Activated naive CD4-positive, alpha-beta T cell treated with anti-CD3 and anti-CD28 coated beads, Interleukin-2, amount 10 ng/mL, durations not matched to agents 7 days and 5 days (primary cell): ENCODE measurements around the gene HS6ST1.

Experiments used
- CTCF ChIA-PET: fragments of 350-600 bp; sonication (Branson Sonifier 250); formaldehyde crosslinking; loops from one replicate; lab custom pipeline; 2021; ENCODE audit warnings: antibody characterized with exemption; lab: Charles Lee
- DNase-seq: peaks from one replicate; pipeline ENCODE4 v3.0.0-alpha.2; 2020
- H3K27ac Mint-ChIP-seq: one replicate; pipeline ENCODE4 v1.8.0; 2021; ENCODE audit warnings: mild to moderate bottlenecking, moderate library complexity, mixed read lengths
- H3K27me3 Mint-ChIP-seq: one replicate; pipeline ENCODE4 v1.8.0; 2021; ENCODE audit warnings: mild to moderate bottlenecking, mixed read lengths
- H3K36me3 Mint-ChIP-seq: one replicate; pipeline ENCODE4 v1.8.0; 2021; ENCODE audit warnings: mixed read lengths
- H3K4me1 Mint-ChIP-seq: one replicate; pipeline ENCODE4 v1.8.0; 2021; ENCODE audit warnings: mixed read lengths
- H3K4me3 Mint-ChIP-seq: one replicate; pipeline ENCODE4 v1.8.0; 2021; ENCODE audit warnings: mild to moderate bottlenecking, moderate library complexity, mixed read lengths
- H3K9me3 Mint-ChIP-seq: one replicate; pipeline ENCODE4 v1.8.0; 2021; ENCODE audit warnings: mixed read lengths

The HS6ST1 gene

DNA sequence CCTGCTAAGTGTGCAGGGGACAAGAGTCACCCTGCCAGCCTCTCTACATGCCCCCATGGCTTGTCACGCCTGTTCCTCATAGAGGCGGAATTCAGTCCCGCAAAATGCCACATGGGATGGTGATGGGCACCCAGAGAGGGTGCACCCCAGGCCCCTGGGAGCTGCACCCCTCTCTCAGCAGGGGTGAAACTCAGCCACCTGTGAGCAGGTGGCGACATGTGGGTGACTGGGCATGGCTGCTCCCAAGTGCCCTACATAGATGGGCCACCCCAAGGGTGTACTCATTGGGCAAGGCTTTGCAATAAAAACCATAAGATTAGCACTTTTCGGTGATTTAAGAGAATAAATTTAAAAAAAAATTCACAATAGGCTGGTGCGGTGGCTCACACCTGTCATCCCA is 6.3 kb downstream of the HS6ST1 start:
- Mint-ChIP-seq H3K4me1 (peaks cover 13% of the 10 kb centered on the region), H3K9me3 (no peaks in the 10 kb centered on the region), H3K36me3 (no peaks in the 10 kb centered on the region), H3K27me3 (peaks cover 11% of the 10 kb centered on the region), H3K4me3 (no peak overlapping the region), H3K27ac (no peak overlapping the region)
- DNase-seq = no peak
- CTCF ChIA-PET = no interaction called here

DNA sequence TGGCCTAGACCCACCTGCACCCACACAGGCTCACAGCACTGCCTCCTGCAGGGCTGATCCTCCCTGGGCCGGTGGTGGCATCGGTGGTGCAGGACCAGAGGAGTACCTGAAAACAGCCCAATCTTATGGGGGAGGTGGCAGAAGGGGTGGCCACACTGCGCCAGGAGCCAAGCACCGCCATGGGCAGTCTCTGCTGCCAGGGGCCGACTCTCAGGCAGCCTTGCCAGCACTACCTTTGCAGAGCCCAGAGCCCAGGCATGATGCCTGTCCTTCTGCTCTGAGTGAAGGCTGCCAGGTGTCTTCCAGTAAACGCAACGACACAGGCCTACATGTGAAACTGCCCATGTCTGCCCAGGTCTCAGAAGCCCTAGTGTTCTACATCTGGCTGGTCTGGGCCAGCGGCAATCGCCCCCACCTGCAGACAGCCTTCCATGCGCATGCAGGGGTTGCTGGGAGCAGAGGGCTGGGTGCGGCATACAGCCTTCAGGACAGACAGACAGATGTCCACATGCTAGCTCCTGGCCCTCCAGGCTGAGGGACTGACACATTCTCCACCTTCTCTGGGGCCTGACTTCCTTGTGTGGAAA is 6.8 kb downstream of the HS6ST1 start:
- H3K4me1 Mint-ChIP-seq = peaks cover 10% of the 10 kb centered on the region
- DNase-seq = no peak
- H3K4me3 Mint-ChIP-seq = no peak overlapping the region
- no peak overlapping the region for H3K27ac Mint-ChIP-seq
- H3K27me3 Mint-ChIP-seq = peaks cover 6% of the 10 kb centered on the region
- CTCF ChIA-PET = no interaction called here
- H3K9me3 Mint-ChIP-seq = no peaks in the 10 kb centered on the region
- H3K36me3 Mint-ChIP-seq = no peaks in the 10 kb centered on the region

DNA sequence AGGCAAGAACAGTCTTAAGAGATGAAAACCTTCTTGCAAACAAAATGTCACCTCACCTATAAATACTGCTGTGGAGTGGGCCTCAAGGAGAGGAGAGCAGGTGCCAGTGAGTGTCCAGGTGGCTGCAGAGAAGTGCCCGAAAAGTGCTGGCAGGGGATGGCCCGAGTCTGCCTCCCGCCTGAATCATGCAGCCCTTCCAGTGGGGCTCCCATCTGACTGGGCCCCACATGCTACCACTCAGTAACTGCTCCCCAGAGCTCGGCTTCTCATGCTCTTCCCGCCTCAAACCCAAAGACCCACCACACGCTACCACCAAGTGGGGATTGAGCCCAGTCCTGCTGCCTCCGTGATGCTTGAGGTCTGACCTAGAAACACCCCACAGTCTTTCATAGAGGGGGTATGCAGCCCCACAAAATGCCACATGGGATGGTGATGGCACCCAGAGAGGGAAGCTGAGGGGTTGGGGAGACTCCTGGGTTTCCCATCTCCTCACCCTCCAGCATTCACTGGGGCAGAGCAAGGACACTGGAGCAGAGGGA is 7.4 kb downstream of the HS6ST1 start:
- no peak for DNase-seq
- no peaks in the 10 kb centered on the region for H3K9me3 Mint-ChIP-seq
- no peak overlapping the region for H3K27ac Mint-ChIP-seq
- no peaks in the 10 kb centered on the region for H3K36me3 Mint-ChIP-seq
- peaks cover 4% of the 10 kb centered on the region for H3K4me1 Mint-ChIP-seq
- CTCF ChIA-PET = no interaction called here
- no peak overlapping the region for H3K4me3 Mint-ChIP-seq
- peaks cover 1% of the 10 kb centered on the region for H3K27me3 Mint-ChIP-seq

DNA sequence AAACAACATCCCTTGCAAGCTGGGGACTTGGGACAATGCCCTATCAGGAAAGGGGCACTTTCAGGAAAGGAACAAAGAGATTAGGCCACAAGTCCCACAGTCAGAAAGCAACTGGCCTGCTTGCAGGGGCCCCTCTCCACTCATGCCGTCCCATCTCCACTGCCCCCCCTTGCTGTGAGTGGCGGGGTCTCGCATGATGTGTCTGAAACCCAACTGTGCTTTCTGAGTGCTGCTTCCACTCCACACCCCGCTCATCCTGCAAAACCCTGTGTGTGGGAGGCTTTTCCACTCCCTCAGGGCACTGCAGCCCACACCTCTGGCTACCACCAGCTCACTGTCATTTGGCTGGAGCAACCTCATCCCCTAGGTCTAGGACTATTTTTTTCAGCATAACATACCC is 7.9 kb downstream of the HS6ST1 start:
- DNase-seq = no peak
- Mint-ChIP-seq H3K36me3 (no peaks in the 10 kb centered on the region), H3K4me1 (peaks cover 4% of the 10 kb centered on the region), H3K27ac (no peak overlapping the region), H3K27me3 (no peaks in the 10 kb centered on the region), H3K4me3 (no peak overlapping the region), H3K9me3 (no peaks in the 10 kb centered on the region)
- CTCF ChIA-PET = no interaction called here

DNA sequence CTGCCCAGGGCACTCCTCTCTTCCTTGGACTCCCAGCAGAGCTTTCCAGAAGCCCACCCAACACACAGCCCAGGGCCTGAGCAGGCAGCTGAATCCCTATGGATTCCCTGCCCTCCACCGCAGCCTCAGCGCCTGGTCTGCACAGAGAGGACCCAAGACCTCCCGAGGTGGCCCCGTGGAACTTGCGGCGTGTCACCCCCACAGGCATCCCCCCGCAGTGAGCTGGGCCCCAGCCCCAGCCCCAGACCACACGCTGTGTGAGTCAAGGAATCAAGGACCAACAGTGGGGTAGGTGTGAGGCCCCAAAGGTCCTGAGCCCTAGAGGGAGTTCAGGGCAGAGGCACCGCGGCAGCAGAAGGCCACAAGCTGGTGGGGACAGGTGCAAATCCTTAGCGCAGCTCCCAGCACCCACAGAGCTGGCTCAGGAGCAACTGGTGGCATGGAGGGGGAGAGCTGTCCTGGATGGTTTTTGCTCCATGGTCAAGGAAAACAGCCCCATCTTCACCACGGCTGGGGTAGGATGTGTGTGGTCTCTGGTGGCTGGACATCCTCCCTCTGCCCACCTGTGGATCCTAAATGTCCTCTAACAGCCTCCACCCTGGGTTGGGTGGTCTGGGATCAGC is 8.5 kb downstream of the HS6ST1 start:
- CTCF ChIA-PET = no interaction called here
- Mint-ChIP-seq H3K36me3 (no peaks in the 10 kb centered on the region), H3K9me3 (no peaks in the 10 kb centered on the region), H3K27ac (no peak overlapping the region), H3K4me3 (no peak overlapping the region), H3K27me3 (no peaks in the 10 kb centered on the region), H3K4me1 (peaks cover 3% of the 10 kb centered on the region)
- peak; percentile 10 for DNase-seq

DNA sequence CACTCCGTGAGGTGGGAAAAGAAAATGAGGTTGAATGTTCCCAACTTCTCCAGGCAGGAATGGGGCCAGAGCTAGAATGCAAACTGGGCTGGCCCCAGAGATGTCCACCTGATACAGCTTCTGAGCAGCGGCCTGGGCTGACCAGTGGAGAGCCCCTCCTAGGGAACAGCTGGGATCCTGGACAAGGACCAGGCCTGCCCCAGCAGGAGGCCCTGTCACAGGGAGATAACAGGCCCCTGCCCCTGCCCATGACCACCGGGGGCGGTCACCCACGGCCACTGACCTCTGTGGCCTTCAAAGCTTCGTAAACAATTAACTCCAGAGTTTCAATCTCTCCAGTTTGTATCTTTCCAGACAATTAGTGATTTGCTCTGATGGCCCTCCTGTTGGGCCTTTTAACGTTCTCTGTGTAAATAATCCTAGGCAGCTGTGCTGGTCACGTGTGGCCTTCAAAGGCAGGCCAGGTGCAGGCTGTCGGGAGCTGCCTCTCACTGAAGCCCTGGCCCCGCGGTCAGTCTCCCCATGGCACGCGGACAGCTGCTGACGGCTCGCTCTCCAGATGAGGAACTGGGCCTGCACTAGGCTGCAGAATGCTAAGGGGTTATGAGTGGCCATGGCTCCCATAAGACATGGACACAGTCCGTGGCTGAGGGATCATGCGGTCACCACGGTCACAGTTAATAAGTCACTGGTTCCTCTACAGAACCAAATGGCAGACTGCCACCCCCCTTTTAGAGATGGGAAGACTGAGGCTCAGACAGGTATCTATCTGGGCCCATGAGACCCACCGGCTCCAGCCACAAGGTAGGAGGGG is 9.2 kb downstream of the HS6ST1 start:
- Mint-ChIP-seq H3K36me3 (no peaks in the 10 kb centered on the region), H3K4me3 (no peak overlapping the region), H3K9me3 (no peaks in the 10 kb centered on the region), H3K27me3 (no peaks in the 10 kb centered on the region), H3K27ac (no peak overlapping the region), H3K4me1 (no peaks in the 10 kb centered on the region)
- CTCF ChIA-PET = no interaction called here
- DNase-seq = peak; percentile 16

DNA sequence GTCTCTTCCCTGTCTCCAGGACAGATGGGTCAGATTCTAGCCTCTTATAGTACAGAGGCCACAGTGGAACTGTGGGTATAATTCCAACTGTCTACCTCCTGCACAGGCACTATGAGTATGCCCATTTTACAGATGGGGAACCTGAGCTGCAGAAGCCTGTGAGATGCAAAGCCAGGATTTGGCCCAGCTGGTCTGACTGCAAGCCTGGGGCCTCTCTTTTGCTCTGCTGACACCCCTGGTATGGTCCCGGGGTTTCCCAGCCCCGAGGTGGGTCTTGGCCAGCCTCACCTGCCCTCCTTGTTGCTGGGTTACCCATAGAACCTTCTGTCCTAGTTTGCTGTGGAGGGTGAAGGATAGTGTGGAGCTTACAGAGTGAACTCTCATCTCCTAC is 9.8 kb downstream of the HS6ST1 start:
- H3K27ac Mint-ChIP-seq = no peak overlapping the region
- H3K4me3 Mint-ChIP-seq = no peak overlapping the region
- no peaks in the 10 kb centered on the region for H3K36me3 Mint-ChIP-seq
- no peaks in the 10 kb centered on the region for H3K4me1 Mint-ChIP-seq
- H3K9me3 Mint-ChIP-seq = no peaks in the 10 kb centered on the region
- H3K27me3 Mint-ChIP-seq = no peaks in the 10 kb centered on the region
- no peak for DNase-seq
- CTCF ChIA-PET = no interaction called here

DNA sequence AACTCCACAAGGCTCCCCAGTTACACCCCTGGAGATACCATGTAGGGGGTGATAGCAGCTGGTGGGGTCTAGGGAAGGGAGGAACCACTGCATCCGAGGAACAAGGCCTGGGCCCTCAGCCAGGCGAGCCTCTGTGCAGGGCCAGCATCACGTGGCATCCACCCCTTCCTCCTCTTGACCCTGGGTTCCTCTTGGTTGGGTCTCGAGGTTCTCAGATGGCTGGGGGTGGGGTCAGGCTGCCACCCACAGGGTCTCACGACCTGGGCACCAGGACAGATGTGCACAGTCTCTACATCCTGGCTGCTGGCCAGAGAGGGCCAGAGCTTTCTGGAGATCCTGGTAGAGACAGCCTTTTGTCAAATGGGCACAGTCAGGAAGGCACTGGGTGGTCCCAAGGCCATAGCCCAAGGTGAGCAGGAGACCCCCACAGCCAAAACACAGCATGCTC is 10.4 kb downstream of the HS6ST1 start:
- no peak overlapping the region for H3K27ac Mint-ChIP-seq
- peak; percentile 5 for DNase-seq
- no peak overlapping the region for H3K4me3 Mint-ChIP-seq
- no peaks in the 10 kb centered on the region for H3K4me1 Mint-ChIP-seq
- CTCF ChIA-PET = no interaction called here
- no peaks in the 10 kb centered on the region for H3K9me3 Mint-ChIP-seq
- no peaks in the 10 kb centered on the region for H3K27me3 Mint-ChIP-seq
- H3K36me3 Mint-ChIP-seq = no peaks in the 10 kb centered on the region

DNA sequence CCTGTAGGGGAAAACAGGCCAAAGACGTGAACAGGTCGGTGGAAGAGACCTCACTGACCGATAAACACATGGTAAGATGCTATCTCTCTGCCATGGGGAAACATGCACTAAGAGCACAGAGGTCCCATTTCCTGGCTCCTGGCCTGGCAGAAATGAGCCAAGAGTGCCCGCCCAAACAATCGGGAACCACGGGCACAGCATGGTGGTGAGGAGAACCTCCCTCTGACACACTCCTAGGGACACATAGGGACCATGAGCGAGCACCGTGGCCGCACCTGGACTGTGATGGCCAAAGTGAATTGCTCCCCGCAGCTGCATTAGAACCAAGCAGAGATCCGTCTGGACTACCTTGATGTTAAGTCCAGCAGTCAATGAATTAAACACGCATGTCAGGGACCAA is 11.1 kb downstream of the HS6ST1 start:
- Mint-ChIP-seq H3K9me3 (no peaks in the 10 kb centered on the region), H3K4me3 (no peak overlapping the region), H3K36me3 (no peaks in the 10 kb centered on the region), H3K27ac (no peak overlapping the region), H3K27me3 (no peaks in the 10 kb centered on the region), H3K4me1 (no peaks in the 10 kb centered on the region)
- CTCF ChIA-PET = no interaction called here
- DNase-seq = no peak

DNA sequence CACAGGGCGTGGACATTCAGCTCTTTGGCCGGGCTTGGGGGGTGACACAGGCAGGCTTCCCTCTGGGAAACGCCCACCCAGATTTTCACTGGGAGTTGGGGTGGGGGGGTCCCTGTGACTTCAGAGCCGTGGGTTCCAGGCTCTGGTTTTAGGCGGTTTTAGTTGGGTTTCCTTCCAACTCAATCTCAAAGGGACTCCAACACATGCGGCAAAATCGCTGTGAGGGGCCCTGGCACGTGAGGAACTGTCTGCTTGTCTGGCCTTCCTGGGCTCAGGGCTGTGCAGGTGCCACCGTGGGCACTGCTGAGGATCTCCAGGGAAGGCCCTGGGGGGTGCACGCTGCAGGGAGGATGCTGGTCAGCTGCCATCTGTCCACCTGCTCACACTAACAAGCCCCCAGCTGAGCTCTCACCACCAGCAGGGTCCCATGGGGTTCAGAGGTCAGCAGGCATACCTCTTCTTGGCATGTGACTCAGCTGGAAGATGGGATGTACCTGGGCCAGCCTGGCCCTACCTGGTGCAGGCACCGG is 11.7 kb downstream of the HS6ST1 start:
- Mint-ChIP-seq H3K9me3 (no peaks in the 10 kb centered on the region), H3K36me3 (no peaks in the 10 kb centered on the region), H3K4me1 (no peaks in the 10 kb centered on the region), H3K27ac (no peak overlapping the region), H3K27me3 (no peaks in the 10 kb centered on the region), H3K4me3 (no peak overlapping the region)
- CTCF ChIA-PET = no interaction called here
- DNase-seq = no peak

DNA sequence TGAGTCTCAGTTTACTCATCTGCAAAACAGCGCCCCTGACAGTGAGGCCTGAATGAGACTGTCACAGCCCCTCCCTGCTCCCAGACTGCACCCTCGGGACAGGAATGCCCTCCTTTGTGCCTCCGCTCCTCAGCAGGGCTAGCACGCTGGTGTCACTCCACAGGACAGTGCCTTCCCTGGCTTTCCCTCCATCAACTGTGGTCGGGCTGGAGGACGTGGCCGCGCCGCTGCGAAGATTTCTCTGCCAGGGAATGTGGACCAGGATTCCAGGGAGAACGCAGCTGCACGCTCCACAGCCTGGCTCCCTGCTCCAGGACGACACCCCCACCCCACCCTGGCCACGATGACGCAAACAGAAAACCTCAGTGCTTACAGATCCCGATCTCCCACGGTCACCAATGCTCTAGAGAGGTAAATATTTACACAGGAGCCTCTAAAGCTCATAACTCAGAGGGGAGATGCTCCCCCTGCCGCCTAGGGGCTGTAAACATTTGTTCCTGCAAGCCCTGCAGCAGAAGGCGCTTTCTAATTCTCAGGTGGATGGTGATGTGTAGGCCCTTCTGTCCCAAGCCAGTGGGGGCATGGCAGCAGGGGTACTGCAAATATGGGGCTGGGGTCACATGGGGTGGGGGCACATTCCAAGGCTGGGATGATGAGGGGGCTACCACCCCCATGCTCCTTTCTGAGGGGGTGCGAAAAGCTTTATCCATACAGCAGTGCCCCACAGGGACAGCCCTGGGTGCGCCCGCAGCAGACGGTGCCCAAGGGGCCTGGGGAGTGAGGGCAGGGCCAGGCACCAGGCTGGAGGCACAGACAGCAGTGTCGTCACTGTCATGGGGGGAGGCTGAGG is 12.4 kb downstream of the HS6ST1 start:
- no peaks in the 10 kb centered on the region for H3K27me3 Mint-ChIP-seq
- no peak overlapping the region for H3K27ac Mint-ChIP-seq
- no peaks in the 10 kb centered on the region for H3K4me1 Mint-ChIP-seq
- no peaks in the 10 kb centered on the region for H3K36me3 Mint-ChIP-seq
- CTCF ChIA-PET = no interaction called here
- DNase-seq = no peak
- H3K4me3 Mint-ChIP-seq = no peak overlapping the region
- no peaks in the 10 kb centered on the region for H3K9me3 Mint-ChIP-seq

DNA sequence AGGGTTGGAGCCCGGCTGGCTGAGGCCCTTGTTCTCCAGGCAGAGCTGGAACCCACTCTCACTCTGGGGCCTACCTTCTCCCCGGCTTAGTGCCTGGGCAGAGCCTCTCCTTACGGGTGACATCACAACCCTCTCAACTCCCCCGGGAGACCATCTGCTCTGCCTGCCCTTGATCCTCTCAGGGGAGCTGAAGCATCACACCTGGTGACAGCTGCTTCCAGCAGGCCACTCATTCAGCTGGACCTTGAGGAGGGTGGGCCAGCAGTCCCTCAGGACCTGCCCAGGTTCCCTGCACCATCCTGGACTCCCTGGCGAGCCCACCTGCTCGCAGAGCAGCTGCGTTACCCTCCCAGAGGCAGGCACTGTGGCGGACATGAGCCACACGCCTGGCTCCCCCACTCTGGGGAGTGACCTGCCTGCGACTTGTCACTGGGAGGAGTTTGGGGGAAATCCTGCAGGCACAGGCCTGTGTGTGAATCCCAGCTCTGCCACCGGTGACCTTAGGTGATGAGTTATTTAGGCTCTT is 13.1 kb downstream of the HS6ST1 start:
- no peak for DNase-seq
- Mint-ChIP-seq H3K36me3 (no peaks in the 10 kb centered on the region), H3K27ac (no peak overlapping the region), H3K9me3 (no peaks in the 10 kb centered on the region), H3K4me3 (no peak overlapping the region), H3K27me3 (no peaks in the 10 kb centered on the region), H3K4me1 (no peaks in the 10 kb centered on the region)
- CTCF ChIA-PET = no interaction called here

DNA sequence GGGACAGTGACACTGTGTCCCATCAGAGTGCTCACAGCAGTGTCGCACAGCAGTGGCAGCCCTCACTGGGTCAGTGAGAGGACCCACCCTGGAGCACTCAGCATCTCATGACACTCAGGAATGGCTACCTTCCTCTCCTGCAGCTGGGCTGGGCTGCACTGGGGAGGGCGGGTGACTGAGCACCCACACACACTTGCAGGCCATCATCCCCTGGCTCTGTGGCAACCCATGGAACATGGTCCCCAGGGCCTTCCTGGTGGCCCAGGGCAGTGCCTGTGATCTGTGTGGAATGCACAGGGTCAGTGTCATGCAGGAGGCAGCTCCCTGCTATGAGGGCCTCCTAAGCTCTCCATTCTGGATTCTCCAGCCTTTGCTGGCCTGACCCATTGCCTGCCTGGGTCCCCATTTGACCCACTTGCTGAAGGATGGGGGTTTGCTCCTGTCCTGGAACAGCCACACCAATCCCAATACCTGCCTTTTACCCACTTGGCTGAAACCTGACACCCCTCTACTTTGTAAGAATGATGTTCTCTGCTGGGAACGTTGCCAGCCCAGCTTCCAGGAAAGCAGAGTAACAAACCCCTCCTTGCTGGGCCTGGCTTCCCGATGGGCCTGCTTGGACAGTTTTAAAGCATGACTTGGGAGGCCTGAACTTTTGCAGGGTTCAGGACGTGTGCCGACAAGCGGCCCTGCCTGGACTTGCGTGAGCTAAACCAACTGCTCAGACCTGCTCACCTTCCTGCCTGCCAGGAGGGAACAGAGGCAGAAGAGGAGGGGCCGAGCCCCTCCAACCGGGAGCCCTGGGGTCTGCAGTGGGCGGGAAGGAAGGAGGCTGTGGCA is 13.7 kb downstream of the HS6ST1 start:
- DNase-seq = no peak
- Mint-ChIP-seq H3K9me3 (no peaks in the 10 kb centered on the region), H3K27me3 (no peaks in the 10 kb centered on the region), H3K27ac (no peak overlapping the region), H3K36me3 (no peaks in the 10 kb centered on the region), H3K4me1 (no peaks in the 10 kb centered on the region), H3K4me3 (no peak overlapping the region)
- CTCF ChIA-PET = no interaction called here
